ENCODE results near the gene AKNAD1. TPM values are rescaled to one million over a fixed set of nuclear protein-coding genes. Genes with fewer than 3 reads are reported as not detected.

Gene AKNAD1
- total and polyA plus RNA-seq, 2 experiments from 2014 or later, result not detected

- no peaks in the 10 kb centered on the region for H3K9me3 ChIP-seq (ENCODE audit: low read depth)
- no peak overlapping the region for H3K27ac ChIP-seq
- H3K36me3 ChIP-seq, result no peaks in the 10 kb centered on the region
- H3K4me3 ChIP-seq, result no peak overlapping the region
- DNase-seq (ENCODE audit: low read depth in 1 of 2, low spot score in 1 of 2), result peak in 1 of 2 donors; percentile 89
- peaks cover 11% of the 10 kb centered on the region for H3K4me1 ChIP-seq (ENCODE audit: low read depth)
- H3K27me3 ChIP-seq, result no peaks in the 10 kb centered on the region
- TF ChIP-seq CTCF (IDR thresholded peaks at IDR 0.05; ENCODE audit: low read depth, low read length), result no peak
Observed at GRCh38 chr1:108830119-108831008, 26.5 kb downstream of the AKNAD1 start.

GRCh38 chr1:108829498-108829916 is 27.4 kb downstream of the AKNAD1 start:
- TF ChIP-seq CTCF (IDR thresholded peaks at IDR 0.05; ENCODE audit: low read depth, low read length), result no peak
- Histone ChIP-seq H3K9me3 (ENCODE audit: low read depth) (peaks cover 2% of the 10 kb centered on the region), H3K4me1 (ENCODE audit: low read depth) (peaks cover 11% of the 10 kb centered on the region), H3K27ac (no peak overlapping the region), H3K36me3 (no peaks in the 10 kb centered on the region), H3K4me3 (no peak overlapping the region), H3K27me3 (no peaks in the 10 kb centered on the region)
- no peak for DNase-seq (ENCODE audit: low read depth in 1 of 2, low spot score in 1 of 2)

GRCh38 chr1:108828074-108828961 is 28.6 kb downstream of the AKNAD1 start:
- Histone ChIP-seq H3K4me3 (no peak overlapping the region), H3K27ac (no peak overlapping the region)

GRCh38 chr1:108826081-108826635 is 30.7 kb downstream of the AKNAD1 start:
- peaks cover 11% of the 10 kb centered on the region for H3K4me1 ChIP-seq (ENCODE audit: low read depth)
- H3K27me3 ChIP-seq, result no peaks in the 10 kb centered on the region
- no peak for TF ChIP-seq CTCF (IDR thresholded peaks at IDR 0.05; ENCODE audit: low read depth, low read length)
- H3K27ac ChIP-seq, result no peak overlapping the region
- no peak overlapping the region for H3K4me3 ChIP-seq
- DNase-seq (ENCODE audit: low read depth in 1 of 2, low spot score in 1 of 2), result no peak
- peaks cover 2% of the 10 kb centered on the region for H3K9me3 ChIP-seq (ENCODE audit: low read depth)
- no peaks in the 10 kb centered on the region for H3K36me3 ChIP-seq

More at GRCh38 chr1:108828074-108828961, 28.6 kb downstream of the AKNAD1 start:
- Histone ChIP-seq H3K27me3 (no peaks in the 10 kb centered on the region), H3K9me3 (ENCODE audit: low read depth) (peaks cover 2% of the 10 kb centered on the region), H3K4me1 (ENCODE audit: low read depth) (peaks cover 11% of the 10 kb centered on the region), H3K36me3 (no peaks in the 10 kb centered on the region)
- peak; percentile 83 to 84 for DNase-seq (ENCODE audit: low read depth in 1 of 2, low spot score in 1 of 2)
- TF ChIP-seq CTCF (IDR thresholded peaks at IDR 0.05; ENCODE audit: low read depth, low read length), result peak; percentile 72

- no peak for TF ChIP-seq CTCF (IDR thresholded peaks at IDR 0.05; ENCODE audit: low read depth, low read length)
- Histone ChIP-seq H3K9me3 (ENCODE audit: low read depth) (peaks cover 2% of the 10 kb centered on the region), H3K27me3 (no peaks in the 10 kb centered on the region), H3K36me3 (no peaks in the 10 kb centered on the region), H3K4me1 (ENCODE audit: low read depth) (peaks cover 4% of the 10 kb centered on the region), H3K27ac (no peak overlapping the region), H3K4me3 (no peak overlapping the region)
- DNase-seq (ENCODE audit: low read depth in 1 of 2, low spot score in 1 of 2), result no peak
Observed at GRCh38 chr1:108824051-108824450, 32.8 kb downstream of the AKNAD1 start.
